IPS-20b (cell line): ENCODE measurements around the gene ACMSD.
"Not testable (repeated sequence)": the region's sequence is repeated elsewhere in the genome, so short reads cannot be mapped to it uniquely, and the experiment has no call there.

Source experiments
- H3K27ac ChIP-seq: one replicate; pipeline ENCODE4 v1.5.1; 2013; ENCODE audit warnings: low read length
- H3K27me3 ChIP-seq: 2 replicates; pipeline ENCODE4 v1.6.1; 2013; ENCODE audit warnings: mild to moderate bottlenecking, low read length, inconsistent platforms; ENCODE audit not compliant: insufficient read depth
- H3K36me3 ChIP-seq: 2 replicates; pipeline ENCODE4 v1.6.1; 2013; ENCODE audit warnings: low read depth, mild to moderate bottlenecking, inconsistent platforms, low read length, moderate library complexity; ENCODE audit not compliant: insufficient read depth
- H3K4me1 ChIP-seq: 2 replicates; pipeline ENCODE4 v1.6.1; 2013; ENCODE audit warnings: mild to moderate bottlenecking, control low read depth, inconsistent platforms, low read length, moderate library complexity; ENCODE audit not compliant: insufficient read depth
- H3K4me3 ChIP-seq: 2 replicates; pipeline ENCODE4 v1.5.1; 2013; ENCODE audit warnings: mild to moderate bottlenecking, low read length, inconsistent platforms
- H3K9ac ChIP-seq: 2 replicates; pipeline ENCODE4 v1.6.1; 2013; ENCODE audit warnings: low read depth, mild to moderate bottlenecking, inconsistent platforms, low read length, moderate library complexity
- H3K9me3 ChIP-seq: 2 replicates; pipeline ENCODE4 v1.6.1; 2013; ENCODE audit warnings: mild to moderate bottlenecking, low read depth, low read length, inconsistent platforms; ENCODE audit not compliant: insufficient read depth

Gene ACMSD

DNA sequence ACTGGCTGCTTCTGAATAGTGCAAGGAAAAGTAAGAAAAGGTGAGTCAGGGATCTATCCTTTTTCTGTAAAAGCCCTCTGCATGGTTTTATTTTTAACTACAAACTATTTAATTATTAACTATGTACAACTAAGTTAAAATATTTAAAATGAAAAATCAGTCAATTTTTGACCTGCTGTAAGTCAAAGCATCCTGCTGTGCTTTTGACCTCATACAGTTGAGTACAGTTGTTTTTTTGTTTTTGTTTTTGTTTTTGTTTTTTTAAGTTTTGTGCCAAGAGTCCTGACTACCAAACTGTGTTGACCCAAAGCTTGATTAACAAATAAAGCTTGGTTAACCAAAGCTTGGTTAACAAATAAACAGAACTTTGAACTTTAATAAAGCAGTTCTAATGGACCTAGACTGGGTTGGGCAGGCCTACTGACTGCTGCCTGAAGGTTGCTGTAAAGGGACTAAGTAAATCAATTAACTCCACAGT lies at the start of gene ACMSD:
Gene ACMSD, plus strand, starts transcription at position 474 of the 478 bp plus-strand sequence. CDS start 67 bp downstream, outside the sequence.
- Histone ChIP-seq H3K9me3 (peaks cover 10% of the 10 kb centered on the region), H3K4me1 (no peaks in the 10 kb centered on the region), H3K27me3 (no peaks in the 10 kb centered on the region), H3K36me3 (no peaks in the 10 kb centered on the region), H3K9ac (no peak within 1 kb of the TSS), H3K4me3 (no peak within 1 kb of the TSS), H3K27ac (no peak within 1 kb of the TSS)

DNA sequence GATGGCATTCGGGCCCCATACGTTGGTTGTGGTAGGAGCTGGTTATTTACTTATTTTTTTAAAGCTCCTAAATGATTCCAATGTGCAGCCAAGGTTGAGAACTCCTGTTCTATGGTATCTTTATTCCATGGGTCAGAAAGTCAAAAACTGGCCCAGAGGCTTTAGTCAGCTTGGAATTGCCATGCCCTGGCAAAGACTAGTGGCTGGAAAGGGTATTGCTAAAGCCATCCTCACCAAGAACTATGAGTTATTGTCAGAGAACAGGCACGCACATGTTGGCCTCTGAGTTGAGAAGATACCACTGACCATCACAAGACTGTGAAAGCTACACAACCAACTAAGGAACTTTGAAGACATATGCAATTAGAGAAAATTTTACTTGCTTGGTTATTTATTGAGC lies 47.9 kb upstream of the ACMSD start:
- no peak overlapping the region for H3K27ac ChIP-seq
- H3K9ac ChIP-seq: no peak overlapping the region
- H3K4me1 ChIP-seq: no peaks in the 10 kb centered on the region
- no peak overlapping the region for H3K4me3 ChIP-seq
- no peaks in the 10 kb centered on the region for H3K27me3 ChIP-seq
- no peaks in the 10 kb centered on the region for H3K36me3 ChIP-seq
- no peaks in the 10 kb centered on the region for H3K9me3 ChIP-seq

DNA sequence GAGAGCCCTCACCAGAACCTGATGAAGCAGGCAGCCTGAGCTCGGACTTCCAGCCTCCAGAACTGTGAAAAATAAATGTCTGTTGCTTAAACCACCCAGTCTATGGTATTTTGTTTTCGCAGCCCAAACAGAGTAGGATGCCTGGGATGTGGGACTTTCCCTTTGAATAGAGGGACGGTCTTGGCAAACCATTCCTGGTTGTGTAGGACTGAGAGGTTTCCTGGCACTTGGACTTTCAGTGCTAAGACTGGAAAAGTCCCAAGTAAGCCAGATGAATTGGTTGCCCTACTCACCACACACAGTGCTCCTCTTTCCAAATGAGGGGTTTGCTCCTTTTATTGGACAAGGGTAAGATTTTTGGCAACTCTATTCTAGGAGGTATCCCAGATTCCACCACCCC lies 46.8 kb upstream of the ACMSD start:
- no peak overlapping the region for H3K9ac ChIP-seq
- H3K27me3 ChIP-seq: no peaks in the 10 kb centered on the region
- H3K27ac ChIP-seq: no peak overlapping the region
- no peaks in the 10 kb centered on the region for H3K36me3 ChIP-seq
- H3K4me3 ChIP-seq: no peak overlapping the region
- H3K9me3 ChIP-seq: no peaks in the 10 kb centered on the region
- no peaks in the 10 kb centered on the region for H3K4me1 ChIP-seq

DNA sequence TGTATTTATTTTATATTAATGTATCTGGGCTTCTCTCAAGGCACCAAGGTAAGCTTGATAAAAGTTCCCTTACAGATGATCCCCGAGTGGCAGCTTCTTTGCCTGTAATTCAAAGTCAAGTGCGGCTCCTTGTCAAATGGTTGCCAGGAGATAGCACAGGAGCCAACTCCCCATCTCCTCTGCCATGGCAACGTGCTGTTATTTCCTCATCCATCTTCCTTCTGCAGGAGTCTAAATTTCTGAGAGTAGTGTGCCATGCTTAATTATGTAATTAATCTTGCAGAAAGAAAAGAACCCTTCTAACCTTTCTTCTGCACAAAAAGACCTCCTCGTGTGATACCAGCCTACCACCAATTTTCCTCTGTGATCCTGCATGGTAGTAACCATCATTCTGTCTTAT lies 46.2 kb upstream of the ACMSD start:
- no peak overlapping the region for H3K27ac ChIP-seq
- no peak overlapping the region for H3K9ac ChIP-seq
- no peaks in the 10 kb centered on the region for H3K4me1 ChIP-seq
- no peaks in the 10 kb centered on the region for H3K9me3 ChIP-seq
- no peak overlapping the region for H3K4me3 ChIP-seq
- H3K36me3 ChIP-seq: no peaks in the 10 kb centered on the region
- H3K27me3 ChIP-seq: no peaks in the 10 kb centered on the region

DNA sequence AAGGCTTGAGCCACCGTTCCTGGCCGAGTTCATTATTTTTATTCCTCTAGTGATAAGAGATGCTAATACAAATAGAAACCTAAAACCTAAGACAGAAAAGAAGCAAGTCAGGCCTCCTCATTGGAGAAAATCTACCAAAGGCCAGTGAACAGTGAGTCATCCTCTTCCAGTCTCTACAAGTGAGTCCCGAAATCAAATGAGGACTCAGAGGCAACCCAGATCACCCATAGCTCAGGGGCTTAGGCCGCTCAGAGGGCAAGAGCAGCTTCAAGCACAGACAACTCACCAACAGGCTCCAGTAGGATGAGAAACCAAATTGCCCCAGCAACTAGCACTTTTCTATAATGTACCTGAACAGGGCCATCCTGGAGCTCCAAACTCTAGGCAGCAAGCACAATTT lies 42.7 kb upstream of the ACMSD start:
- no peak overlapping the region for H3K9ac ChIP-seq
- no peaks in the 10 kb centered on the region for H3K9me3 ChIP-seq
- H3K27me3 ChIP-seq: no peaks in the 10 kb centered on the region
- no peak overlapping the region for H3K27ac ChIP-seq
- H3K4me3 ChIP-seq: no peak overlapping the region
- H3K36me3 ChIP-seq: no peaks in the 10 kb centered on the region
- H3K4me1 ChIP-seq: no peaks in the 10 kb centered on the region

DNA sequence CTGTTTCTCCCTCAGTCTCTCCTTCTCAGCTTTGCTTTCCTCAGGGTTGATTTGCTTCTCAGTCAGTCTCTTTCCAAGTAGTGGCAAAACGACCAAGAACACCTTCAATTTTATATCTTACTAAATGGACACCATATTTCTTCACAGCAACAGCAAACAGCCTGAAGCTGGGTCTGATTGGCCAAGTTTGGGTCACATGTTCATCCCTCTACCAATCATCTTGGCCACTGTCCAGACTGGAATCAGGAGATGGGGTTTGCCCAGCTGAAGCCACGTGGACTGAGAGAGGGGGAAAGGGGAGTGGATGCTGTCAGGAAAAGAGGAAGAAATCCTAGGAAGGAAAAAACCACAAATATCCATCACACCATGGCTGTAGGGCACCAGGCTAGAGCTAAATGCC lies 42.0 kb upstream of the ACMSD start:
- Histone ChIP-seq H3K9me3 (no peaks in the 10 kb centered on the region), H3K4me1 (no peaks in the 10 kb centered on the region), H3K4me3 (no peak overlapping the region), H3K36me3 (no peaks in the 10 kb centered on the region), H3K27me3 (no peaks in the 10 kb centered on the region), H3K27ac (no peak overlapping the region), H3K9ac (no peak overlapping the region)

DNA sequence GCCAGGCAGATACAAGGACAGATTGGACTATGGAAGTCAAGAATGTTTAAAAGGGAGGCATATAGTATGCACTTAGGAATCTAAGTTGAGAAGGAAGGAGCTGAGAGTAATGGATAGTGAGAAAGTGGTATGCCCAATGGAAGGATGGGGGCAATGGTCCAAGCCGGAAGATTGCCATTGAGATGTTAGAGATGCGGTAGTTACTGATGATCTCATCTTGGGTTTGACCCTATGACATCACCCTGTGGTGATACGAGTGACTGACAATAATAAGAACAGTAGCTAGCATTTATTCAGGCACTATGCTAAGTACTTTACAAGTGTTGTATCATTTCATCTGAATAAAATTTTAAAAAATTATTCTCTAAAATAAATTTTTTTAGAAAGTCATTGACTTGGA lies 38.5 kb upstream of the ACMSD start:
- no peaks in the 10 kb centered on the region for H3K4me1 ChIP-seq
- peaks cover 13% of the 10 kb centered on the region for H3K9me3 ChIP-seq
- H3K36me3 ChIP-seq: no peaks in the 10 kb centered on the region
- no peaks in the 10 kb centered on the region for H3K27me3 ChIP-seq
- H3K27ac ChIP-seq: no peak overlapping the region
- H3K4me3 ChIP-seq: no peak overlapping the region
- H3K9ac ChIP-seq: no peak overlapping the region

DNA sequence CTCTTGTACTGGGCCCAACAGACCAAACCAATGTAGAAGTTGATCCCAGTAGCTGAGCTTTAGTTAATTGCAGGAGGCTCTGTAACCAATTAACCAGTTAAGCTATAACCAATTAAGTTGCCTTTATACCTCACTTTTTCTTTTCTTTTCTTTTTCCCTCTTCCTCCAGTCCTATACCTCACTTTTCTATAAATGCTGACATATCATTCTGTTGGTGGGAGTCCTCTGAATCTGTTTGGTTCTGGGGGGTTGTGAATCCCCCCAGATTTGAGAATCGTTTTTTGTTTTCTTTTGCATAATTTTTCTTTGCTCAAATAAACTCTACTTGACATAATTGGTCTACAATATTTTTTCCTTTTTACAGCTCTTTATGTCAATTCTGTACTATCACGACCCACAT lies 38.1 kb upstream of the ACMSD start:
- Histone ChIP-seq H3K27ac (no peak overlapping the region), H3K36me3 (no peaks in the 10 kb centered on the region), H3K27me3 (no peaks in the 10 kb centered on the region), H3K4me3 (no peak overlapping the region), H3K9me3 (peaks cover 13% of the 10 kb centered on the region), H3K9ac (no peak overlapping the region), H3K4me1 (no peaks in the 10 kb centered on the region)

DNA sequence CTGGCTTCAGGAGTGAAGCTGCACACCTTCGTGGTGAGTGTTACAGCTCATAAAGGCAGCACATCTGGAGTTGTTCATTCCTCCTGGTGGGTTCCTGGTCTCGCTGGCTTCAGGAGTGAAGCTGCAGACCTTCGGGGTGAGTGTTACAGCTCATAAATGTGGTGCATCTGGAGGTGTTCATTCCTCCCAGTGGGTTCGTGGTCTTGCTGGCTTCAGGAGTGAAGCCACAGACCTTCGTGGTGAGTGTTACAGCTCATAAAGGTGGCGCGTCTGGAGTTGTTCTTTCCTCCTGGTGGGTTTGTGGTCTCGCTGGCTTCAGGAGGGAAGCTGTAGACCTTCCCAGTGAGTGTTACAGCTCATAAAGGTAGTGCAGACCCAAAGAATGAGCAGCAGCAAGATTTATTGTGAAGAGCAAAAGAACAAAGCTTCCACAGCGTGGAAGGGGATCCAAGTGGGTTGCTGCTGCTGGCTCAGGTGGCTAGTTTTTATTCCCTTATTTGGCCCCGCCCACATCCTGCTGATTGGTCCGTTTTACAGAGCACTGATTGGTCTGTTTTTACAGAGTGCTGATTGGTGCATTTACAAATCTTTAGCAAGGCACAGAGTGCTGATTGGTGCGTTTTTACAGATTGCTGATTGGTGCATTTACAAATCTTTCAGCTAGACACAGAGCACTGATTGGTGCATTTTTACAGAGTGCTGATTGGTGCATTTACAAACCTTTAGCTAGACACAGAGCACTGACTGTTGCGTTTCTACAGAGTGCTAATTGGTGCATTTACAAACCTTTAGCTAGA lies 34.6 kb upstream of the ACMSD start:
- peaks cover 13% of the 10 kb centered on the region for H3K9me3 ChIP-seq
- H3K36me3 ChIP-seq, H3K27me3 ChIP-seq, H3K9ac ChIP-seq, H3K27ac ChIP-seq, H3K4me1 ChIP-seq, H3K4me3 ChIP-seq: not testable (repeated sequence)

DNA sequence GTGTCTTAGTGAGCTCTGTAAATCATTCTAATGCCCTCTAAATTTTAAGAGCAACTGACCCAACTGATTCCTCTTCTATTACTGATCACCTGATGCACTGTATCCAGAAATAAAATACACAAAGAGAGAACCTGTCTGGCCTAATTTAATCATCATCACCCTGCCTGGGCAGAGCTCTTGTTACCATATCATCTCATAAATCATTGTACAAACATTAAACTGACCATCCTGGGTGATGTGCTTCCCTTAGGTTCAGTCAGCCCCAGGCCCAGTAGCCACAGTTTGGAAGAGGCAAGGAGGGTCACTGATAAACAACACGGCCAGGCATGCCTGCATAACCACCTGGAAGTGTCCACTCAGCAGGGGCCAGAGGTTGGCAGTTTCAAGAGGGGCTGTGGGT lies 22.7 kb upstream of the ACMSD start:
- Histone ChIP-seq H3K36me3 (no peaks in the 10 kb centered on the region), H3K4me3 (no peak overlapping the region), H3K27me3 (no peaks in the 10 kb centered on the region), H3K27ac (no peak overlapping the region), H3K4me1 (no peaks in the 10 kb centered on the region), H3K9ac (no peak overlapping the region), H3K9me3 (peaks cover 5% of the 10 kb centered on the region; the same call in 1 of the 2 replicates)

DNA sequence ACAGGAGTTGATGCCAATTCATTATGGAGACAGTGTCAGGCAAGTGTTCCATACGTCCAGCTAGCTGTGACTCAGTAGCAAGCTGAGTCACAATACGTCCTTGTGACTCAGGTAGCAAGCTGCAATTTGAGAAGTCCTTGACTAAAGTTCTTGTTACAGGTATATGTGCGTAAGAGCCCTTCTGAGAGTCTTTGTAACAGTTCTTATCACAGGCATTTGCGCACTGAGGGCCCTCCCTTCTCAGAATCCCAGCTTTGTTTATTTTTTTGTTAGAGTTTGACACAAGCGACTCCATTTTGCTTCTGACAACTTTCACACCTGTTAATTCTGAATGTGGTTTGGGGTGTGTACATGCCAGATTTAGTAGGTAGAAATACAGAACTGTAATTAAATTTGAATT lies 20.1 kb upstream of the ACMSD start:
- Histone ChIP-seq H3K4me3 (no peak overlapping the region), H3K36me3 (no peaks in the 10 kb centered on the region), H3K4me1 (no peaks in the 10 kb centered on the region), H3K9me3 (no peaks in the 10 kb centered on the region), H3K27me3 (no peaks in the 10 kb centered on the region), H3K9ac (no peak overlapping the region), H3K27ac (no peak overlapping the region)

DNA sequence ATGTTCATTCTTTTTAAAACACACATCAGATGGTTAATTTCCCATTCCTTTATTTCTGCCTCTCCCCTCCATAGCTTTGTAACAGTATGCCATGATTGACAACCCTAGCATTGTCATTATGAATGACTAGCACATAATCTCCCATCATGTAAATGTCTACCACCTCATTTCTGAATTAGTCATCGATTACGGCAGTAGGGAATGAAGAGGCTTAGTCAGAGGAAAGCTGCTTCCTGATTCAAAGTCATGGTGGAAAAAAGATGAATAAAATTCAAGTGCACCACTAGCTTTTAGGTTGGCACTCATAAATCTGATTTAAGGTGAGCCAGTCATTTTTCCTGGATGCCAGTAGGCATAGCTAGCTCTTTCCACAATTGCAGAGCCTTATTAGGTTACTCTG lies 19.1 kb upstream of the ACMSD start:
- Histone ChIP-seq H3K9me3 (no peaks in the 10 kb centered on the region), H3K4me1 (no peaks in the 10 kb centered on the region), H3K27me3 (no peaks in the 10 kb centered on the region), H3K27ac (no peak overlapping the region), H3K9ac (no peak overlapping the region), H3K4me3 (no peak overlapping the region), H3K36me3 (no peaks in the 10 kb centered on the region)
